HCT116 (cell line): ENCODE results near the gene LGALS4. TPM values are rescaled to one million over a fixed set of nuclear protein-coding genes. Genes with fewer than 3 reads are reported as not detected.

Experiments used
- ATAC-seq: fragments of 200-7000 bp; cut with Tn5 transposase; 2 replicates; pipeline ENCODE4 v1.9.1; 2020; ENCODE audit warnings: mild to moderate bottlenecking, moderate library complexity
- BruUV-seq: library from RNA; stranded (reverse); fragments of 400-500 nt; replicated peaks from 2 replicates; lab custom pipeline; 2021; lab: Mats Ljungman, UMichigan
- CTCF ChIA-PET: fragments of 300-600 bp; sonication (Branson Sonifier 250); formaldehyde crosslinking; loops from one replicate; lab custom pipeline; 2021; ENCODE audit warnings: antibody characterized with exemption; lab: Charles Lee
- POLR2A ChIA-PET: fragments of 300-600, 350-600 bp; sonication (Branson Sonifier 250); formaldehyde crosslinking; loops from one replicate; lab custom pipeline; 2021; ENCODE audit warnings: antibody characterized with exemption; lab: Charles Lee
- RAD21 ChIA-PET, 2 experiments: fragments of 300-600 bp; sonication (Branson Sonifier 250); formaldehyde crosslinking; loops; one replicate each; lab custom pipeline; 2023; ENCODE audit warnings: low total read pairs in 2 of 2; ENCODE audit not compliant: uncharacterized antibody in 2 of 2, unreplicated experiment in 2 of 2, low non-redundant PET in 1 of 2; lab: Charles Lee
- DNase-seq: peaks from one replicate; pipeline ENCODE4 v3.0.0-alpha.2; 2010; ENCODE audit warnings: low read depth, low spot score
- H2AFZ ChIP-seq: fragments of 200-600 bp; shearing (Covaris generic), sonication (generic); 2 replicates; pipeline ENCODE4 v1.6.1; 2017; ENCODE audit warnings: low read depth, mixed run types, mixed read lengths, antibody characterized with exemption, low read length; ENCODE audit not compliant: poor library complexity, severe bottlenecking
- H3K27ac ChIP-seq: 2 replicates; pipeline ENCODE4 v1.5.1; 2012; ENCODE audit warnings: low read depth, low read length
- H3K27me3 ChIP-seq: fragments of 200-600 bp; sonication (generic); 2 replicates; pipeline ENCODE4 v1.6.1; 2016; ENCODE audit warnings: mixed run types, low read length, mixed read lengths; ENCODE audit not compliant: insufficient read depth
- H3K36me3 ChIP-seq, 2 experiments: fragments of 200-500 bp in 1 of 2; fragments of 200-600 bp in 1 of 2; sonication (Bioruptor generic) in 1 of 2; sonication (generic) in 1 of 2; 2 replicates each; pipeline versions ENCODE4 v1.5.1 to v1.6.1; 2014 to 2016; ENCODE audit warnings: low read length in 2 of 2, inconsistent platforms in 1 of 2, mixed read lengths in 1 of 2, mixed run types in 1 of 2; ENCODE audit not compliant: insufficient read depth in 2 of 2, control insufficient read depth in 1 of 2
- H3K4me1 ChIP-seq, 2 experiments: fragments of 200-600 bp in 1 of 2; sonication (generic) in 1 of 2; 2 replicates each; pipeline versions ENCODE4 v1.5.1 to v1.6.1; 2012 to 2017; ENCODE audit warnings: low read length in 2 of 2, inconsistent platforms in 1 of 2, mild to moderate bottlenecking in 1 of 2, mixed read lengths in 1 of 2, mixed run types in 1 of 2, moderate library complexity in 1 of 2; ENCODE audit not compliant: insufficient read depth in 2 of 2, control insufficient read depth in 1 of 2
- H3K4me2 ChIP-seq: fragments of 200-600 bp; sonication (generic); 2 replicates; pipeline ENCODE4 v1.6.1; 2017; ENCODE audit warnings: mixed run types, low read length, mixed read lengths
- H3K4me3 ChIP-seq, 2 experiments: fragments of 200-600 bp in 1 of 2; sonication (generic) in 1 of 2; replicated peaks in 1 of 2; 2 replicates each; pipeline ENCODE4 v1.5.1; 2011 to 2016; ENCODE audit warnings: low read length in 2 of 2, control low read depth in 1 of 2, low read depth in 1 of 2, mild to moderate bottlenecking in 1 of 2, mixed read lengths in 1 of 2, mixed run types in 1 of 2
- H3K79me2 ChIP-seq: fragments of 200-600 bp; sonication (generic); 2 replicates; pipeline ENCODE4 v1.6.1; 2017; ENCODE audit warnings: mild to moderate bottlenecking, mixed run types, low read length, moderate library complexity, mixed read lengths; ENCODE audit not compliant: insufficient read depth
- H3K9ac ChIP-seq: fragments of 200-600 bp; sonication (generic); 2 replicates; pipeline ENCODE4 v1.6.1; 2016; ENCODE audit warnings: low read length, mixed read lengths
- H3K9me2 ChIP-seq: fragments of 200-600 bp; sonication (generic), shearing (Covaris generic); 2 replicates; pipeline ENCODE4 v1.6.1; 2017; ENCODE audit warnings: mixed run types, mild to moderate bottlenecking, moderate library complexity; ENCODE audit not compliant: insufficient read depth
- H3K9me3 ChIP-seq, 2 experiments: fragments of 200-500 bp in 1 of 2; fragments of 200-600 bp in 1 of 2; sonication (Bioruptor generic) in 1 of 2; sonication (generic) in 1 of 2; 2 replicates each; pipeline ENCODE4 v1.6.1; 2014 to 2017; ENCODE audit warnings: low read length in 2 of 2, mixed read lengths in 2 of 2, inconsistent platforms in 1 of 2, low read depth in 1 of 2, mild to moderate bottlenecking in 1 of 2, mixed run types in 1 of 2, moderate library complexity in 1 of 2; ENCODE audit not compliant: control insufficient read depth in 1 of 2, insufficient read depth in 1 of 2
- H4K20me1 ChIP-seq: fragments of 200-600 bp; sonication (generic), shearing (Covaris generic); 2 replicates; pipeline ENCODE4 v1.6.1; 2017; ENCODE audit warnings: mixed run types, mild to moderate bottlenecking, moderate library complexity; ENCODE audit not compliant: insufficient read depth
- CEBPB ChIP-seq: IDR thresholded peaks from 2 replicates; pipeline ENCODE4 v1.6.1; 2012; ENCODE audit warnings: low read depth
- EGR1 ChIP-seq: IDR thresholded peaks from 2 replicates; pipeline ENCODE4 v1.6.1; 2012; ENCODE audit warnings: low read depth
- SIN3A ChIP-seq: IDR thresholded peaks from 2 replicates; pipeline ENCODE4 v1.6.1; 2012; ENCODE audit warnings: low read depth
- SP1 ChIP-seq: IDR thresholded peaks from 2 replicates; pipeline ENCODE4 v1.6.1; 2012; ENCODE audit warnings: low read depth
- SRF ChIP-seq: IDR thresholded peaks from 2 replicates; pipeline ENCODE4 v1.6.1; 2012; ENCODE audit warnings: low read depth
- ZFX ChIP-seq: fragments of 450-650 bp; IDR thresholded peaks from 2 replicates; pipeline ENCODE4 v1.6.1; 2017
- ZNF274 ChIP-seq: fragments of 200-500 bp; sonication (Bioruptor generic); IDR thresholded peaks from 2 replicates; pipeline ENCODE4 v1.6.1; 2014; ENCODE audit warnings: mild to moderate bottlenecking, low read depth, low read length, inconsistent platforms
- intact Hi-C: fragments of 100-400 bp; cut with micrococcal nuclease; formaldehyde crosslinking; loops from 2 replicates; pipeline ENCODE4 v1.10.0; 2022
- total RNA-seq: library from RNA; stranded (reverse); gene quantifications from one replicate; pipeline ENCODE4 v1.2.1, GENCODE V29; 2021; ENCODE audit not compliant: unreplicated experiment
- TF ChIP-seq, protein P1 (sequence below): IDR thresholded peaks from 2 replicates; pipeline ENCODE4 v1.6.1; 2012; ENCODE audit warnings: low read depth
- TF ChIP-seq, protein P2 (sequence below): IDR thresholded peaks from 2 replicates; pipeline ENCODE4 v1.6.1; 2012

Gene LGALS4
- total RNA-seq, 1 experiment from 2014 or later = 0.86 TPM

DNA sequence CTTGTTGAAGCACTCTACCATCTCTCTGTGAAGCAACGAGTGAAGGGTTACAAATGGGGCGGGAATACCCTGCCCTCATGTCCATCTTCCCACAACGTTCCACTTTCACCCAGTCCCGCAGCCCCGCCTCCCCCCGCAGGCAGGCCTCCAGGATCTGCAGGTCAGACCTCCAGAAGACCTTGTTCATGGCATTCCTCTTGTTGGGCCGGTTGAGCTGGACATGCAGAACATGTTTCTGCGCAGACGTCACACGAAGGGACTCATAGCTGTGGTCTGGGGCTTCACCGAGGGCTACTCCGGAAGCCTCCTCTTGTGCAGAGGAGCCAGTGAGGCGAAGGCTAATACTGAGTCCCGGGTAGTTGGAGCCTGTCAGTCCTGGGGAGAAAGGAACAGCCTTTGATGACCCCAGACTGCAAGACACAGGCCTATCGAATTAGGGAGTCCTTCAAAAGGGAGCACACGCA is 18.4 kb upstream of the LGALS4 start:
- peak overlapping the region; percentile 66 for H3K27ac ChIP-seq
- H3K4me3 ChIP-seq = peak overlapping the region; percentile 61 to 68
- no peaks in the 10 kb centered on the region for H3K9me2 ChIP-seq
- no peak overlapping the region for H2AFZ ChIP-seq
- peaks cover 2 to 16% of the 10 kb centered on the region in 2 experiments; a peak in 3 of 4 replicates for H3K4me1 ChIP-seq
- DNase-seq = no peak
- peaks cover 3 to 8% of the 10 kb centered on the region in 2 experiments; a peak in 1 of 4 replicates for H3K36me3 ChIP-seq
- ChIA-PET CTCF (interaction anchor here (0.9 to 1.1 kb wide), 3 partner anchors 9 to 428 kb away, joined by 3 read pairs; partner anchors contain the start of gene FAM98C), RAD21 (no interaction called here), POLR2A (interaction anchor here (1.0 to 1.2 kb wide), 2 partner anchors 9 to 57 kb away, joined by 3 to 4 read pairs; no protein-coding TSS in a partner anchor)
- intact Hi-C loops = loop anchor here (5.0 kb wide), 1 partner anchor 94 kb away; no protein-coding TSS in a partner anchor
- peak overlapping the region; percentile 70 for H3K9ac ChIP-seq
- no peaks in the 10 kb centered on the region for H3K27me3 ChIP-seq
- peaks cover 36% of the 10 kb centered on the region for H3K79me2 ChIP-seq
- TF ChIP-seq ZFX = no peak
- TF ChIP-seq, protein P1, sequence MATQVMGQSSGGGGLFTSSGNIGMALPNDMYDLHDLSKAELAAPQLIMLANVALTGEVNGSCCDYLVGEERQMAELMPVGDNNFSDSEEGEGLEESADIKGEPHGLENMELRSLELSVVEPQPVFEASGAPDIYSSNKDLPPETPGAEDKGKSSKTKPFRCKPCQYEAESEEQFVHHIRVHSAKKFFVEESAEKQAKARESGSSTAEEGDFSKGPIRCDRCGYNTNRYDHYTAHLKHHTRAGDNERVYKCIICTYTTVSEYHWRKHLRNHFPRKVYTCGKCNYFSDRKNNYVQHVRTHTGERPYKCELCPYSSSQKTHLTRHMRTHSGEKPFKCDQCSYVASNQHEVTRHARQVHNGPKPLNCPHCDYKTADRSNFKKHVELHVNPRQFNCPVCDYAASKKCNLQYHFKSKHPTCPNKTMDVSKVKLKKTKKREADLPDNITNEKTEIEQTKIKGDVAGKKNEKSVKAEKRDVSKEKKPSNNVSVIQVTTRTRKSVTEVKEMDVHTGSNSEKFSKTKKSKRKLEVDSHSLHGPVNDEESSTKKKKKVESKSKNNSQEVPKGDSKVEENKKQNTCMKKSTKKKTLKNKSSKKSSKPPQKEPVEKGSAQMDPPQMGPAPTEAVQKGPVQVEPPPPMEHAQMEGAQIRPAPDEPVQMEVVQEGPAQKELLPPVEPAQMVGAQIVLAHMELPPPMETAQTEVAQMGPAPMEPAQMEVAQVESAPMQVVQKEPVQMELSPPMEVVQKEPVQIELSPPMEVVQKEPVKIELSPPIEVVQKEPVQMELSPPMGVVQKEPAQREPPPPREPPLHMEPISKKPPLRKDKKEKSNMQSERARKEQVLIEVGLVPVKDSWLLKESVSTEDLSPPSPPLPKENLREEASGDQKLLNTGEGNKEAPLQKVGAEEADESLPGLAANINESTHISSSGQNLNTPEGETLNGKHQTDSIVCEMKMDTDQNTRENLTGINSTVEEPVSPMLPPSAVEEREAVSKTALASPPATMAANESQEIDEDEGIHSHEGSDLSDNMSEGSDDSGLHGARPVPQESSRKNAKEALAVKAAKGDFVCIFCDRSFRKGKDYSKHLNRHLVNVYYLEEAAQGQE = no peak
- no peak for TF ChIP-seq SRF
- TF ChIP-seq SIN3A = no peak
- no peak for TF ChIP-seq CEBPB
- no peak for TF ChIP-seq EGR1
- TF ChIP-seq ZNF274 = no peak
- no peak for TF ChIP-seq SP1
- TF ChIP-seq, protein P2, sequence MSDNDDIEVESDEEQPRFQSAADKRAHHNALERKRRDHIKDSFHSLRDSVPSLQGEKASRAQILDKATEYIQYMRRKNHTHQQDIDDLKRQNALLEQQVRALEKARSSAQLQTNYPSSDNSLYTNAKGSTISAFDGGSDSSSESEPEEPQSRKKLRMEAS = no peak
- BruUV-seq = TSS peak; percentile 75
- H3K4me2 ChIP-seq = peak overlapping the region; percentile 84
- no peaks in the 10 kb centered on the region for H3K9me3 ChIP-seq
- peak; percentile 53 for ATAC-seq
- H4K20me1 ChIP-seq = no peaks in the 10 kb centered on the region
